ENCODE measurements around the gene GRN.
"Not testable (repeated sequence)": the region's sequence is repeated elsewhere in the genome, so short reads cannot be mapped to it uniquely, and the experiment has no call there.

The GRN gene

DNA sequence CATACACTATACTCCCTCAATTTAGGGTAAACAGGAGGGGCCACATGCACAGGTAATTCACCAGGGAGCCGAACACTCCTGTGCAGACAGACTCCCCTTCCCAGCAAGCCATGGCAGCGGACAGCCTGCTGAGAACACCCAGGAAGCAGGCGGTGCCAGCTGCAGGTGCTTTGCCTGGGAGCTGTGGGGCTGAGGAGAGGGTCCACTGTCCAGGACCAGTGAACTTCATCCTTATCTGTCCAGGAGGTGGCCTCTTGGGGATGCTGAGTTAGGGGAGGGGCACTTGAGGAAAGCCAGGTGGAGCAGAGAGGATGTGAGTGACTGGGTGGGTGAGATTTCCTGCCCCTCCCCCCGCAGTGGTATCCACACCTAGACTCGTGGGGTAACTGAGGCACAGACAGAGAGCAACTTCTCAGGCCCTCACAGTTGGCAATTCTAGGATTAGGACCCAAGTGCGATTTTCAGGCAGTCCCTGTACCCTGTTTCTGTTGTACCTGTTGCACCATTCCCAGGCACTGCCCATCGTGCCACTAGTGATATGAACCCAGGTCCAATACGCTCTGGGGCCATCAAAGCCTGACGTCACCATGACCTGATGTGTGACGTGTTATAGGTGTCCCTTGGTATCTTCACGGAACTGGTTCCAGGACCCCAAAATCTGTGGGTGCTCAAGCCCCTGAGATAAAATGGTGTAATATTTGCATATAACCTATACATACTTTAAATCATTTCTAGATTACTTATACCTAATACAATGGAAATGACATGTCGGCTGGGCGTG is 1.2 kb downstream of the GRN start:
- no peak for DNase-seq (ENCODE audit: low read depth in 4 of 4, low spot score in 1 of 4)

DNA sequence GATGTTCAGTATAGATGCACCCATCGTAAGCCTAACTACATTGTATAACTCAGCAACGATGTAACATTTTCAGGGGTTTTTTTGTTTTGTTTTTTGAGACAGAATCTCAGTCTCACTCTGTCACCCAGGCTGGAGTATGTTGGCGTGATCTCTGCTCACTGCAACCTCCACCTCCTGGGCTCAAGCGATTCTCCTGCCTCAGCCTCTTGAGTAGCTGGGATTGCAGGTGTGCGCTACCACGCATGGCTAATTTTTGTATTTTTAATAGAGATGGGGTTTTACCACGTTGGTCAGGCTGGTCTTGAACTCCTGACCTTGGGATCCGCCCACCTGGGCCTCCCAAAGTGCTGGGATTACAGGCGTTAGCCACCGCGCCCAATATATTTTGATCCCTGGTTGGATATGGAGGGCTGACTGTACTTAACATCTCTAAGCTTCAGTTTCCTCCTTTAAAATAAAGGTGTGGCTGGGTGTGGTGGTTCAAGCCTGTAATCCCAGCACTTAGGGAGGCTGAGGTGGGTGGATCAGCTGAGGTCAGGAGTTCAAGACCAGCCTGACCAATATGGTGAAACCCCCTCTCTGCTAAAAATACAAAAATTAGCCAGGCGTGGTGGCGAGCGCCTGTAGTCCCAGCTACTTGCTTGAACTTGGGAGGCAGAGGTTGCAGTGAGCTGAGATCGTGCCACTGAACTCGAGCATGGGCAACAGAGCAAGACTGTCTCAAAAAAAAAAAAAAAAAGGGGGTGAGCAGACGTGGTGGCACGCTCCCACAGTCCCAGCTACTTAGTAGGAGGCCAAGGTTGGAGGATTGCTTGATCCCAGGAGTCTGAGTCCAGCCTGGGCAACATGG is 2.3 kb downstream of the GRN start:
- not testable (repeated sequence) for DNase-seq (ENCODE audit: low read depth in 4 of 4, low spot score in 1 of 4)

DNA sequence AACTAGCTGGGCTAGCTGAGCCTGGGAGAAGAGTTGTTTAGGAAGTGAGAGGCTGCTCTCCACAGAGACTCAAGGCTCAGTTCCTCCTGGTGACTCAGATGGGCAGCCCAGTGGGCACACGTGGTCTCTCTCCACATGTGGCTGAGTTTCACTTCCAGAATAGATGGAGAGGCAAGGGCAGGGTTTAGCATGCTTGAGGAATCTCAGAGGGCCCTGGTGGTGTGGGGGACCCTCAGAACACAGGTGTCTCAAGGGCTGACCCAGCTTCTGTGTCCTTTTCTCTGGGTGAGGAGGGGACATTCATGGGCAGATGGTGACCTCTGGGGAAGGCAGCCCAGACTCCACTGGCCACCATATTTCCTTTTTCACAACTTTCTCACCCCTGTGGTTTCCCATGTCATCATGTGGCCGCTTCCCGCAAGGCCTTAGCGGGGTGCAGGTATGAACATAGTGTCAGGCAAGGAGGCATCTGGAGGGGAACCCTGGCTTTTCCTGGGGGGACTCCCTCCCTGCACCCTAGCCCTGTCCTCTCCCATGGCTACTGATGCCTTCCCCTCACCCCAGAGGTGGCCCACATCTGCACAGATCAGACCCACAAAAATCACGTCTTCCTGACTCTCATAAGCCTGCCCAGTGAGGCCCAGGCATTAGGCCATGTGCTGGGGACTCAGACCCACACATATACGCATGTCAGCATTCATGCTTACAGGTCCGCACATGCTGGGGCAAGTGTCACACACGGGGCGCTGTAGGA is 3.3 kb downstream of the GRN start:
- no peak for DNase-seq (ENCODE audit: low read depth in 4 of 4, low spot score in 1 of 4)

DNA sequence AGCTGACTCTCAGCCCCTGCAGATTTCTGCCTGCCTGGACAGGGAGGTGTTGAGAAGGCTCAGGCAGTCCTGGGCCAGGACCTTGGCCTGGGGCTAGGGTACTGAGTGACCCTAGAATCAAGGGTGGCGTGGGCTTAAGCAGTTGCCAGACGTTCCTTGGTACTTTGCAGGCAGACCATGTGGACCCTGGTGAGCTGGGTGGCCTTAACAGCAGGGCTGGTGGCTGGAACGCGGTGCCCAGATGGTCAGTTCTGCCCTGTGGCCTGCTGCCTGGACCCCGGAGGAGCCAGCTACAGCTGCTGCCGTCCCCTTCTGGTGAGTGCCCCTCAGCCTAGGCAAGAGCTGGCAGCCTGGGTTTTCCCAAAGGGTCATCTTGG is 3.9 kb downstream of the GRN start:
- no peak for DNase-seq (ENCODE audit: low read depth in 4 of 4, low spot score in 1 of 4)

DNA sequence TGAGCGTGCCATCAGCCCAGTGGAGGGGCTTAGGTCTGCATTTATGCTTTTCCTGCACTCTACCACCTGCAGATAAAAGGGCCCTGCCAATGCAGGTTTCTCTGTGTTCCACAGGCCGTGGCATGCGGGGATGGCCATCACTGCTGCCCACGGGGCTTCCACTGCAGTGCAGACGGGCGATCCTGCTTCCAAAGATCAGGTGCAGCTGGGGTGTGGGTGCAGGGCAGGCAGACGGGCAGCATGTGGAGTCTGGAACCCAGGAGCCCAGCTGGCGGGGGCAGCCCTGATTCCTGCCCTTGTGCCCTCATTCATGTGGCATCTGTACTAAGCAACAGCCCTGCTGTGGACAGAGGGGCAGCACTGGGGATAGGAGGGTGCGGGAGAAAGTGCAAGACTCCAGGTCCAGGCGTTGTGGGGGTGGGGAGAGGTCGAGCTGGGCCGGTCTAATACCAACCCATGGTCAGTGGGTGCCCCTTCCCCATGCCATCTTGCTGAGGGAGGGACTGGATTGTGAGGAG is 4.5 kb downstream of the GRN start:
- DNase-seq (ENCODE audit: low read depth in 4 of 4, low spot score in 1 of 4), result no peak

DNA sequence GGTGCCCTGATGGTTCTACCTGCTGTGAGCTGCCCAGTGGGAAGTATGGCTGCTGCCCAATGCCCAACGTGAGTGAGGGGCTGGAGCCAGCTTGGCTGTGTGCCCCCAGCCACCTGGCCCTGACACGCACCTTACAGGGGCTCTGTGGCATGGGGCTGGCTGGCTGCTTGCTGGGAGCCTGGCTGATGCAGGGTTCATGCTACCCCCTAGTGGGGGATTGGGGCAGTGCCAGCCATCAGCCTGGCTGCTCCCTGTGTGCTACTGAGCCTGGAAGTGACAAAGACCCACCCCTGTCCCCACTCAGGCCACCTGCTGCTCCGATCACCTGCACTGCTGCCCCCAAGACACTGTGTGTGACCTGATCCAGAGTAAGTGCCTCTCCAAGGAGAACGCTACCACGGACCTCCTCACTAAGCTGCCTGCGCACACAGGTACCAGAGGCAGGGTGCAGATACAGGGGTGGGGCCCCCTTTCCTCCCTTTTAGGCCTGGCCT is 5.7 kb downstream of the GRN start:
- DNase-seq (ENCODE audit: low read depth in 4 of 4, low spot score in 1 of 4), result peak; percentile 54 to 68 (median 60)

DNA sequence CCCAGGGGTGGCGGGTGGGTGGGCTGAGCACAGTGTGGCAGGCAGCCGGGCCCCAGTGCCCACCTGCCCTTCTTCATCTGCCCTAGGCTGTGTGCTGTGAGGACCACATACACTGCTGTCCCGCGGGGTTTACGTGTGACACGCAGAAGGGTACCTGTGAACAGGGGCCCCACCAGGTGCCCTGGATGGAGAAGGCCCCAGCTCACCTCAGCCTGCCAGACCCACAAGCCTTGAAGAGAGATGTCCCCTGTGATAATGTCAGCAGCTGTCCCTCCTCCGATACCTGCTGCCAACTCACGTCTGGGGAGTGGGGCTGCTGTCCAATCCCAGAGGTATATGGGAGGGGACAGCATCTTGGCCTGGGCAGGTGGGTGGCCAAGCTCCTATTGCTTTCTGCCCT is 6.4 kb downstream of the GRN start:
- no peak for DNase-seq (ENCODE audit: low read depth in 4 of 4, low spot score in 1 of 4)

DNA sequence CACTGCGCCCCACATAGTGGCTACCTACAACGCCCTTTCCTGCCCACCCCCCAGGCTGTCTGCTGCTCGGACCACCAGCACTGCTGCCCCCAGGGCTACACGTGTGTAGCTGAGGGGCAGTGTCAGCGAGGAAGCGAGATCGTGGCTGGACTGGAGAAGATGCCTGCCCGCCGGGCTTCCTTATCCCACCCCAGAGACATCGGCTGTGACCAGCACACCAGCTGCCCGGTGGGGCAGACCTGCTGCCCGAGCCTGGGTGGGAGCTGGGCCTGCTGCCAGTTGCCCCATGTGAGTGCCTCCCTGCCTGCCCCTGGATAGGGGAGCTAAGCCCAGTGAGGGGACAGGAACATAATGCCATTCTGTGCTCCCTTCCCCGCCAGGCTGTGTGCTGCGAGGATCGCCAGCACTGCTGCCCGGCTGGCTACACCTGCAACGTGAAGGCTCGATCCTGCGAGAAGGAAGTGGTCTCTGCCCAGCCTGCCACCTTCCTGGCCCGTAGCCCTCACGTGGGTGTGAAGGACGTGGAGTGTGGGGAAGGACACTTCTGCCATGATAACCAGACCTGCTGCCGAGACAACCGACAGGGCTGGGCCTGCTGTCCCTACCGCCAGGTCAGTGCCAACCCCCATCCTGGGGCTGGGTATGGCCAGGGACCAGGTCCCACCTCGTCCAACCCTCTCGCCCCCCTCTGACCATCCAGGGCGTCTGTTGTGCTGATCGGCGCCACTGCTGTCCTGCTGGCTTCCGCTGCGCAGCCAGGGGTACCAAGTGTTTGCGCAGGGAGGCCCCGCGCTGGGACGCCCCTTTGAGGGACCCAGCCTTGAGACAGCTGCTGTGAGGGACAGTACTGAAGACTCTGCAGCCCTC is 7.1 kb downstream of the GRN start:
- DNase-seq (ENCODE audit: low read depth in 4 of 4, low spot score in 1 of 4), result no peak

DNA sequence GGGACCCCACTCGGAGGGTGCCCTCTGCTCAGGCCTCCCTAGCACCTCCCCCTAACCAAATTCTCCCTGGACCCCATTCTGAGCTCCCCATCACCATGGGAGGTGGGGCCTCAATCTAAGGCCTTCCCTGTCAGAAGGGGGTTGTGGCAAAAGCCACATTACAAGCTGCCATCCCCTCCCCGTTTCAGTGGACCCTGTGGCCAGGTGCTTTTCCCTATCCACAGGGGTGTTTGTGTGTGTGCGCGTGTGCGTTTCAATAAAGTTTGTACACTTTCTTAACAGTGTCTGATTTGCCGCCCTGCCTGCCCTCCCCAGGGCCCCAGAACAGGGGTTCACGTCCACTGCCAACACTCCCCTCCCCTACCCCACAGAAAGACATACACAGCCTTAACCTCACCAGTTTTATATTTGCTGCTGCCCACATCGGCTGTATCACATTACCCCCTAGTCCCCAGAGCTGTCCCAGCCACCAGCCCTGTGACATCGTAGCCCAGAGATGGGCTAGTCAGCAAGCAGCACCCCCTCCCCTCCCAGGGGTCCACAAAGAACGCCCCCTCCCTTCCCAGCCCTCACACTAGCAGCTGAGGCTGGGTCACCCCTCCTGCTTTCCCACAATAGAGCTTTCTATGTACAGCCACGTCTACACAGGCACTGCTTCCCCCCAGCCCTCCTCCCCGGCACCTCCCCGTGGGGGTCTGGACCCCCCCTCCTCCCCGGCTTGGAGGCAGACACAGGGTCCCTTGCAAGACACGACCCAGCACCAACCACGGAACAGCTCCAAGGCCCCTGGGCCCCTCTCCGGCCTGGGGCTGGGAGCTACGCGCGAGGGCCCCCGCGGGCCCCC is 7.9 kb downstream of the GRN start:
- DNase-seq (ENCODE audit: low read depth in 4 of 4, low spot score in 1 of 4), result no peak

DNA sequence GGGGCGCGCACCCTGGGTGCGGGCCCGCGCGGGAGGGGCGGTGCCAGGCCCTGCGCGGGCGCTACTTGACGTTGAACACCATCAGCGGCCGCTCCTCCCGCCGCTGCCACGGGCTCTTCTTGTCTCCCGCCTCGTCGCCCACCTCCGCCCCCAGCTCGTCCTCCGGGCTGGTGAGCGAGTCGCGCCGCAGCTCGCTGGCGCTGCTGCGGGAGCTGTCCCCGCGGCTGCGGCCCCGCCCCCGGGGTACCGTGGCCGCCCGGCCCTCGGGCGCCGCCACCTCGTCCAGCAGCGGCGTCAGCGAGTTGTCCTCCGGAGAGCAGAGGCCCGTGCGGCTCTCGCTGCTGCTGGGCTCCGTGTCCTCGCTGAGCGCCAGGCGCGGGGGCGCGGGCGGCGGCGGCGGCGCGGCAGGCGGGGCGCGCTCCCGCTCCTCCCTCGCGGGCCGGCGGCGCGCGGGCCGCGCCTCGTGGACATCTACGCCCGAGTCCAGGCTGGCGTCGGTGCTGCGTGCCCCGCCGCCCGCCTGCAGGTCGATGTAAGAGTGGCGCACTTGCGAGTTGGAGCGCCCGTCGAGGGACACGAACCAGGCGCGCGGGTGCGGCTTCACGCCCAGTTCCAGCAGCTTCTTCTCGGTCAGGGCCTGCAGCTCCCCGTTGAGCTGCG is 8.7 kb downstream of the GRN start:
- no peak for DNase-seq (ENCODE audit: low read depth in 4 of 4, low spot score in 1 of 4)

DNA sequence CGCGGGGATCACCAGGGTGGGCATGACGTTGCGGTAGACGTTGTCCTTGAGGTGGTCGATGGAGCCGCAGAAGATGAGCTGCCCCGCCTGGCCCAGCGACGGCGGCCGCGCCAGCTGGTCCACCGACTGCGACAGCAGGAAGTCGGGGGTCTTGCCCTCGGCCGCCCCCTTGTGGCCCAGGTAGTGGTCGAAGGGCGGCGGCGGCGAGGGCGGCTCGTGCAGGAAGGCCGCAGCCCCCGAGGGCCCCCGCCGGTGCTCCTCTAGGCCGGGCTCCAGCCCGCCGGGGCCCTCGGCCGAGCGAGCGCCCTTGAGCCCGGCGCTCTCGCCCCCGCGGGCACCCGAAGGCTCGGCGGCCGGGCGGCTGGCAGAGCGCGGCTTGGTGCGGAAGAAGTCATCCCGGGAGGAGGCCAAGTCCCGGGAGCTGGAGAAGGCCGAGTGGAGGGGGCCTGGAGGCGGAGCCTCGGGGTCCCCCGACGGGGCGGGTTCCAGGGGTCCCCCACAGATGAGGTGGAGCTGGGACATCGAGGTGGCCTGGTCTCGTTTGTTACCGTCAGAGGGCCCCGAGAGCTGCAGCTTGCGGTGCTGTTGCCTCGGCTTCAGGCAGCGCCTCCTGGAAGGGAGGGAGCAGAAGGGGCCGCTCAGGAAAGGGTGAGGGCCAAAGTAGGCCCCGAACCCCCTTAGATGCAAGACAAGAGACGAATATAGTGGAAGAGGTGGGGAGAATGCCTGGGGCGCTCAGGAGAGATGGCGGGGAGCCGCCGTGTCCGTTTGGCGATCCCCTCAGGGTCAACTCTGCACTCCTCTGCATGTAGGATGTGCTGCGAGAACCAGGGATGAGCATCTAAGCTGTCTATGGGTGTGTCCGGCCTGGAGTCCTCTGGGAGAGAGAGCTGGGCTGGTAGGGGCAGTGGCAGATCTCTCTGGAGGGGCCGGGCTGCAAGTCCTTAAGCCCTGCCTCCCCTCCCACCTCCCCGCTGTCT is 9.8 kb downstream of the GRN start:
- DNase-seq (ENCODE audit: low read depth in 4 of 4, low spot score in 1 of 4), result peak in 1 of 4 experiments; percentile 45

DNA sequence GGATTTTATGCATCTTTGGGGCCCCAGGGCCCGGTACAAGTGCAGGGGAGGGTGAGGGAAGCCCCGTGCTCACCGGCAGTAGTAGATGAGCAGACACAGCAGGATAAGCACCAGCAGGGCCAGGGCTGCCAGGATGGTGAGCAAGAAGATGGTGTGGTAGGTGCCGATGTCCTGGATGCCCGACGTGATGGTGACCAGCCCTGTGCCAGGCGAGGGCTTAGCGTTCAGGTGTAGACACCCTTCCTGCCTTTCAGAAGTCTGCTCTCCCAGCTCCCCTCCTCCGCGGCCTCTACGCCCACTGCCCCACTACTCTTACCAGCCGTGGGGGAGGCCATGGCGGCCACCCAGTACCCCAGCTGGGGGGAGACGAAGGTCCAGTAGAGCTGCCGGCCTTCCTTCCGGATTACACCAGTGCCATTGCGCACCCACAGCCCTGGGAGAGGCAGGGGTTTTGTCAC is 10.6 kb downstream of the GRN start:
- DNase-seq (ENCODE audit: low read depth in 4 of 4, low spot score in 1 of 4), result no peak

DNA sequence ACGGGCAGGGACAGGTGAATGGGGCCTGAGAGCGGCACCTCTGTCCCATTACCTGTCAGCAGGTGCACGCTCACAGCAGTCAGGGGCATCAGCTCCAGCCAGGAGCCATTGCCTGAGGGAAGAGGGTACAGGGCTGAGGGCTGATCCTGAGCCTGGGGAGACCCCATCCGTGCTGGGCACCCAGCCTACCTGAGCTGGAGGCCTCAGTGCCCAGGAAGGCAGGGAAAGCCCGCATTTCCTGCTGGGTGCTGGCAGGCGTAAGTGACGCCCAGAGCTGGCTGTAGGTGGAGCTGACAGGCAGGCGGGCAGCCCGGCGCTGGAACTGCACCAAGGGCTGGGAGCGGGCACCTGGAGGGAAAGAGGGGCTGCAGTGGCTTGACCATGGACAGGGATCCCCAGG is 11.1 kb downstream of the GRN start:
- DNase-seq (ENCODE audit: low read depth in 4 of 4, low spot score in 1 of 4), result no peak

DNA sequence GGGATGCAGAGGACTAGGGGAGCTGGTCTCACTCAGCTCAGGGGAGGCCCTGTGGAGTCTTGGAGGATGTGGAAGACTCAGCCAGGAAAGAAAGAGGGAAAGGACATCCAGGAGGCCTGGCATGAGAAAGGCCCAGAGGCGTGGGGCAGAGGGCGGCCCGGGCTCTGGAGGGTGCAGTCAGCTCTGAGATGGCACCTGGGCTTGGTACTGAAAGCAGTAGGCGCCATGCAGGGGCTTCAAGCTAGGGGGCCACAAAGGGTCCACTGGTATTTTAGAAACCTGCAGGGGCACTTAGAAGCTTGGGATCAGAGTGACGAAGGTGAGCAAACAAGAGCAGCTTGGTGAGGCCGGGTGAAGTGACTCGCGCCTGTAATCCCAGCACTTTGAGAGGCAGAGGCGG is 13.0 kb downstream of the GRN start:
- no peak for DNase-seq (ENCODE audit: low read depth in 4 of 4, low spot score in 1 of 4)

DNA sequence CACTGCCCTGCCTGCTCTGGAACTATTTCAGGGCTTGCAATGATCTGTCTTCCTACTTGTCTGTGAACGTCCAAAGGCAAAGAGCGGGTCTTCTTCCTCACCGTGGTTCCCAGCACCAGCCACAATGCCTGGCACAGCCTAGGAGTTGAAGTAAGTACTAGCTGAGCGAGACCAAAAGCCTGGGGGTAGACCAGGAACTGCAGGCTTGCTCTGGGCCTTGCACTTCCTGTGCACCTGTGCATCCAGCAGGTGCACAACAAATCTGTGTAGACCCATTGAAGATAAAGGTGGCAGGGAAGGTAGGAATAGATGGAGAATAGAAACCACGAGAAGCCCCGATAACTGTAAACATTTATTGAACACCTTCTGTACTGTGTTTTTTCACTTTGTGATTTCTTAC is 13.9 kb downstream of the GRN start:
- DNase-seq (ENCODE audit: low read depth in 4 of 4, low spot score in 1 of 4), result no peak

DNA sequence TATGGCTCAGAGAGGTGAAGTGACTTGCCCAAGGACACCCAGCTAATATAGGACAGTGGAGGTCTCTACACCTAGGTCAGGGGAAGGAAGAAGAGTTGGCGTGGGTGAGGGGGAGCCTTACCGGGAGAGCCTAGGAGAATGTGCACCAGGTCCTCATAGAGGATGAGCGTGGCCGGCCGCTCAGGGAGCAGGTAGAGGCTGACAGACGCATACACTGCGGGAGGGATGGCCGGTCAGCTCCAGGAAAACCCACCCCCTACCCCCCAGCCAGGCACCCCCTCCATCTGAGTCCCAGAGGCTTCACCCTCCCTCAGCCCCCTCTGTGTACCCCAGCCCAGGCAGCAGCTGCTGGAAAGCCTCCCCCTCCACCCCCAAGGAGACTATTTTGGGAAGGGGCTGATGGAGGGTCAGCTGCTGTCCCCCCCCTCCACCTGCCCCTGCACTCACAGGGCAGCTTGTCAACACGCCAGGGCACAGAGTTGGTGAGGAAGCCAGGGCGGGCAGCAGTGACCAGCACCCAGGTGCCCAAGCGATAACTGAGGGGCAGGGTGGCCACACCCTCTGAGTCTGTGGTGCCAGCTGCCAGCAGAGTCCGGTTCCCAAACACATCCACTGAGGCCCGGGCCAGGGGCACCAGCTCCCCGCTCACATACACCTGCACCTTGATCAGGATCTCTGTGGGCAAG is 14.5 kb downstream of the GRN start:
- no peak for DNase-seq (ENCODE audit: low read depth in 4 of 4, low spot score in 1 of 4)

DNA sequence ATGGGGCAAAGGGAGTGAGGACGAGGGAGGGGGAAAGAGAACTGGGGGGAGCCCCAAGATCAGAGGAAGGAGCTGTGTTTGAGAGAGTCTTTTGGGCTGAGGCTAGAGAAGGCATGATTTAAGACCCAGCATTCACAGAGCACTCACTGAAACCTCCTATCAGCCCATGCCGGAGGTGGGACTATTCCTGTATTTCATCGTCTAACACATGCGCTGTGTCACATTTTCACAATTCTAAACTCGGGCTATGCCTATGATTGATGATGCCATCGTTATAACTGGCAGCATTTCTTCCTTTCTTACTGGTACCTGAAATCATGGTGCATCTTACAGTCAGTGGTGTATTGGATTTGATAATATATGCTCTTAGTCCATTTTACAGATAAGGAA is 15.0 kb downstream of the GRN start:
- no peak for DNase-seq (ENCODE audit: low read depth in 4 of 4, low spot score in 1 of 4)

Data from stimulated activated CD4-positive, alpha-beta T cell treated with anti-CD3 and anti-CD28 coated beads, Interleukin-1b, Interleukin-23, amount 100 ng/mL, for 24 hours (primary cell).